ENCODE measurements around the gene ZNF524.
A peak's percentile ranks its signal among the peaks of the same experiment; 100 is the strongest.

ZNF524 gene

DNA sequence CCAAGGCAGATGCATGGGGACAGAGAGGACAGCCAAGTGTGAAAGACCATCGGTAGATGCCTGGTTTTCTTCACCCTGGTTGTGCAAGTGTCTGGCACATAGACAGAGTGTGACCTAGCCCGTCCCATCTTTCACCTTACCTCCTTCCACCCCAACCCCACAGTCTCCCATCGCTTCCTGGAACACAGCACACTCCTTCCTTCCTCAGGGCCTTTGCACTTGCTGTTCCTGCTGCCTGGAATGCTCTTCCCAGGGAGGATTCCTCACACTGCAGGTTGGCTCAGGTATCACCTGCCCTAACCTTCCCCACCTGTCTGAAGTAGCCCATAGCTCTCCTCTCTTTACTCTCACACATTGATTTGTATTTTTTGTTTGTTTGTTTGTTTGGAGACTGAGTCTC lies 3.8 kb upstream of the ZNF524 start:
- DNase-seq (ENCODE audit: low spot score), result no peak
- TF ChIP-seq CTCF (IDR thresholded peaks at IDR 0.05; ENCODE audit: extremely low read depth, insufficient read depth, missing control alignments), result no peak
- in situ Hi-C loops (cut with MboI; ENCODE audit: low pct_unique_long_range_greater_than_20kb, low sequenced_read_pairs, unreplicated experiment), result no loop called here

GRCh38 chr19:55597501-55597921 lies 2.6 kb upstream of the ZNF524 start:
- TF ChIP-seq CTCF (IDR thresholded peaks at IDR 0.05; ENCODE audit: extremely low read depth, insufficient read depth, missing control alignments), result no peak
- in situ Hi-C loops (cut with MboI; ENCODE audit: low pct_unique_long_range_greater_than_20kb, low sequenced_read_pairs, unreplicated experiment), result no loop called here
- DNase-seq (ENCODE audit: low spot score), result no peak

- in situ Hi-C loops (cut with MboI; ENCODE audit: low pct_unique_long_range_greater_than_20kb, low sequenced_read_pairs, unreplicated experiment), result no loop called here
- no peak for TF ChIP-seq CTCF (IDR thresholded peaks at IDR 0.05; ENCODE audit: extremely low read depth, insufficient read depth, missing control alignments)
- DNase-seq (ENCODE audit: low spot score), result no peak
These were observed 2.1 kb upstream of the ZNF524 start for GRCh38 chr19:55598034-55598433.

DNA sequence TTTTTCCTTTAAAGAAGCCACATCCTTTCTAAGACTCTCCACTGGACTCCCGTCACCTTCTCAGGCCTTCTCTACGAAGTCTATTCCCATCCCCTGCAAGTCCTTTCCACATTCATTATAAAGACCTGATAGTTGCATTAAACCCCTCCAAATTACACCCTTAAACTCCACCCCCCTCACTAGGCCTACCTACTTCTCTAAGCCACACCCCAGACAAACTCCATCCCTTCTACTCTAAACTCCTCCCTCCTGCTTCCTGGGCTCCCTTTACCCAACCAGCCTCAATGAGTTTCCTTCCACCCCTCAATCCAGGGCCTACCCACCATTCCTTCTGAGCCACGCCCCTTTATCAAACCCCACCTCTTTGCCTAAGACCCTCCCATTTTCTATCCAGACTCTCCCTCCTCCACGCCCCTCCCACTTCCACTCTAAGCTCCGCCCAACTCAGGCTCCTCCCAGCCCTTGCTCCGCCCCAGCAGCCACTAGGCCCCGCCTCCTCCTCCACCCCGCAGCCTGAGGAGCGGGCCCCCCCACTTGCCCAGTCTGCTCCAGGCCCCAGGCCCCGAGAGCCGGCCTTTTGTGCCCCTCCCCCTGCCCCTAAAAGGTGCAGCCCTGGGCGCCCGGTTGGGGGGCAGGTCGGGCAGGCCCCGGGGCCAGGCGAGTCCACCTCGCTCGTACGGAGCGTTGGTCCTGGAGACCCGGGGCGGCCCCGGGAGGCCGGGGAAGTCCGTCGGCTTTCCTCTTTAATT lies 1.2 kb upstream of the ZNF524 start:
- in situ Hi-C loops (cut with MboI; ENCODE audit: low pct_unique_long_range_greater_than_20kb, low sequenced_read_pairs, unreplicated experiment), result no loop called here

DNA sequence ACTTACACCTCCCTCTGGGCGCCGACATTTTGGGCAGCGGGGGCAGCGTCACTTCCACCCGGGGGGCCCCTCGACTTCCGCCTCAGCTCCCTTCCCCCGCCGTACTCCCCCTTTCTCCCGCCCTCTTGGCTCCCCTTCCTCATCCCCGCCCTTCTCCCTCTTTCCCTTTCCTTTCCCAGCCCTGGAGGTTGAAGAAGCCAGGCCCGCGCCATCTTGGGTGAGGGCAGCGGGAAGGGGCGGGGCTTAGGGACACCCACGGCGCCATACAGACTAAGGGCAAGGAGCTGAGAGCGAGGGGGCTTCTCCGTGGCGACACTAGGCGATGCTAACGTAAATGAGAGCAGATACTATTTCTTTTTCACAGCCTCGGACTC lies 633 bp upstream of the ZNF524 start, which contains the start of gene FIZ1:
Gene FIZ1 (minus strand): TSS at position 50 of the 374 bp plus-strand sequence. CDS start 1,652 bp downstream, outside the sequence.
- no peak for TF ChIP-seq CTCF (IDR thresholded peaks at IDR 0.05; ENCODE audit: extremely low read depth, insufficient read depth, missing control alignments)
- in situ Hi-C loops (cut with MboI; ENCODE audit: low pct_unique_long_range_greater_than_20kb, low sequenced_read_pairs, unreplicated experiment), result no loop called here

More for the DNA sequence above, 1.2 kb upstream of the ZNF524 start:
- DNase-seq (ENCODE audit: low spot score), result peak; percentile 94
- no peak for TF ChIP-seq CTCF (IDR thresholded peaks at IDR 0.05; ENCODE audit: extremely low read depth, insufficient read depth, missing control alignments)

DNA sequence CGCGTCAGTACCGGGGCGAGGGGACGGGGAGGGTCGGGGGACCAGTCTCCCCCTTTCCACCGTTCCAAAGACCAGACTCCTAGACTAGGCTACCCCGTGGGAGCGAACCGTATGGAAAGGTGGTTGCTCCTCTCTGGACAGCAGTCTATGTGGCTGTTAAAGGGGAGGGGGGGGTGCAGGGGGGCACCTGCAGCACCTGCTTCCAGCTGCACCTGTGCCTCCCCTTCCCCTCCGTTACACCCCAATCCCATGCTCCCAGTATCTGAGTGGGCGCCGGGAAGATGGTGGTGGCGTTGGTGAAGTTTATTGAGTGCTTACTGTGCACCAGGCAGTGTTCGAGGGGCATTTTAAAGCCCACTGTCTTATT lies 557 bp downstream of the ZNF524 start:
- no peak for TF ChIP-seq CTCF (IDR thresholded peaks at IDR 0.05; ENCODE audit: extremely low read depth, insufficient read depth, missing control alignments)
- DNase-seq (ENCODE audit: low spot score), result no peak
- in situ Hi-C loops (cut with MboI; ENCODE audit: low pct_unique_long_range_greater_than_20kb, low sequenced_read_pairs, unreplicated experiment), result loop anchor here (25.0 kb wide), 1 partner anchor 1138 kb away; the partner anchor contains the start of genes CDC42EP5 and LENG9

More for the DNA sequence above, 633 bp upstream of the ZNF524 start, which contains the start of gene FIZ1:
- peak; percentile 91 for DNase-seq (ENCODE audit: low spot score)

Data from GM13977 (cell line).